H1 (cell line): Measurements from ENCODE around the gene CLP1. TPM values are rescaled to one million over a fixed set of nuclear protein-coding genes. Genes with fewer than 3 reads are reported as not detected.

ENCODE experiments used
- BRCA1 ChIP-seq: IDR thresholded peaks from 2 replicates; pipeline ENCODE4 v1.6.1; 2012; ENCODE audit warnings: low read depth, low read length, improper control_type of control experiment
- CEBPB ChIP-seq: IDR thresholded peaks from 2 replicates; pipeline ENCODE4 v1.6.1; 2012; ENCODE audit warnings: low read depth, low read length
- CHD7 ChIP-seq: fragments of 300-600 bp; sonication (generic); IDR thresholded peaks from 2 replicates; pipeline ENCODE4 v1.7.1; 2012; ENCODE audit warnings: low read length, moderate library complexity, mild to moderate bottlenecking, inconsistent platforms; ENCODE audit not compliant: insufficient replicate concordance
- GABPA ChIP-seq: IDR thresholded peaks from 2 replicates; pipeline ENCODE4 v1.6.1; 2011; ENCODE audit warnings: mild to moderate bottlenecking, low read length, moderate library complexity, borderline replicate concordance; ENCODE audit not compliant: insufficient read depth
- GTF2F1 ChIP-seq: IDR thresholded peaks from 2 replicates; pipeline ENCODE4 v1.6.1; 2012; ENCODE audit warnings: low read depth, low read length, improper control_type of control experiment, borderline replicate concordance
- MAX ChIP-seq: IDR thresholded peaks from 2 replicates; pipeline ENCODE4 v1.6.1; 2012; ENCODE audit warnings: inconsistent platforms
- POLR2AphosphoS5 ChIP-seq: IDR thresholded peaks from 2 replicates; pipeline ENCODE4 v1.6.1; 2011; ENCODE audit warnings: low read depth, low read length
- RBBP5 ChIP-seq: IDR thresholded peaks from 2 replicates; pipeline ENCODE4 v1.7.1; 2012; ENCODE audit warnings: low read depth, mild to moderate bottlenecking, inconsistent platforms, low read length, moderate library complexity, borderline replicate concordance
- SAP30 ChIP-seq: fragments of 300-600 bp; sonication (generic); IDR thresholded peaks from 2 replicates; pipeline ENCODE4 v1.7.1; 2012; ENCODE audit warnings: low read length, moderate library complexity, mild to moderate bottlenecking, inconsistent platforms; ENCODE audit not compliant: insufficient read depth, insufficient replicate concordance
- polyA plus RNA-seq, 7 experiments: library from polyadenylated mRNA; depleted of rRNA in 3 of 7; stranded (reverse) in 5 of 7; unstranded in 2 of 7; fragments of >200 nt in 5 of 7; fragments of 200-250 nt in 2 of 7; gene quantifications; 1 replicate in 5 of 7; 2 replicates in 1 of 7; 4 replicates in 1 of 7; pipeline versions ENCODE4 v1.2.1 to v1.2.3, GENCODE V29; 2011 to 2013; ENCODE audit warnings: missing spikeins in 2 of 7, mixed read lengths in 2 of 7
- total RNA-seq: library from RNA; stranded (reverse); fragmentation: NEBNext Ultra II Directional; extraction: Animal tissue kit (Norgen Biotek cat#: 25700); gene quantifications from 2 replicates; pipeline ENCODE4 v1.2.1, GENCODE V29; 2021

Gene CLP1
- total and polyA plus RNA-seq, 2 of the 8 experiments (the other 6 are each of a cell fraction or from before 2014, with no cell fraction given) = 29.4 to 29.9 TPM

GRCh38 chr11:57667736-57668433, 10.3 kb downstream of the CLP1 start, which contains the start of gene ZDHHC5 (continued):
- no peak for TF ChIP-seq CHD7
- TF ChIP-seq GTF2F1 = peak; percentile 80; the same call in 1 of the 2 replicates
- TF ChIP-seq RBBP5 = peak; percentile 98; the same call in 1 of the 2 replicates
- peak; percentile 76 for TF ChIP-seq MAX
- peak; percentile 75 for TF ChIP-seq BRCA1
- TF ChIP-seq POLR2AphosphoS5 = peak; percentile 78
- TF ChIP-seq SAP30 = no peak
- no peak for TF ChIP-seq CEBPB
- peak; percentile 82 for TF ChIP-seq GABPA
